GM18519 (cell line): ENCODE results near the gene TINAGL1.

Experiments
- ATAC-seq: cut with Tn5 transposase; IDR thresholded peaks from one replicate; pipeline ENCODE4 v1.9.1; 2021; ENCODE audit warnings: mild to moderate bottlenecking, moderate library complexity; ENCODE audit not compliant: unreplicated experiment, low FRiP score

TINAGL1 gene

GRCh38 chr1:31576201-31576669 is at the start of gene TINAGL1:
TINAGL1 (plus strand) TSS chr1:31576515; CDS start chr1:31577149, 634 bp downstream.
- ATAC-seq: no peak

- ATAC-seq: no peak
Measured at GRCh38 chr1:31529999-31530684, 46.2 kb upstream of the TINAGL1 start.

- no peak for ATAC-seq
Measured at GRCh38 chr1:31531177-31531999, 44.9 kb upstream of the TINAGL1 start.

GRCh38 chr1:31532173-31532572 is 44.1 kb upstream of the TINAGL1 start:
- ATAC-seq: no peak

- no peak for ATAC-seq
Measured at GRCh38 chr1:31535561-31535960, 40.8 kb upstream of the TINAGL1 start.

GRCh38 chr1:31539329-31539728 is 37.0 kb upstream of the TINAGL1 start:
- no peak for ATAC-seq

GRCh38 chr1:31541194-31541593 is 35.1 kb upstream of the TINAGL1 start:
- no peak for ATAC-seq

- ATAC-seq: no peak
Measured at GRCh38 chr1:31545927-31546540, 30.3 kb upstream of the TINAGL1 start.

GRCh38 chr1:31548534-31548906 is 27.8 kb upstream of the TINAGL1 start:
- no peak for ATAC-seq

GRCh38 chr1:31548907-31549808 is 27.2 kb upstream of the TINAGL1 start:
- peak; percentile 49 for ATAC-seq

GRCh38 chr1:31549809-31550620 is 26.3 kb upstream of the TINAGL1 start:
- peak; percentile 30 for ATAC-seq

- no peak for ATAC-seq
Measured at GRCh38 chr1:31551208-31551607, 25.1 kb upstream of the TINAGL1 start.

- ATAC-seq: no peak
Measured at GRCh38 chr1:31552489-31552888, 23.8 kb upstream of the TINAGL1 start.

- ATAC-seq: no peak
Measured at GRCh38 chr1:31556481-31557006, 19.8 kb upstream of the TINAGL1 start.

GRCh38 chr1:31559715-31560114 is 16.6 kb upstream of the TINAGL1 start:
- ATAC-seq: no peak

GRCh38 chr1:31560394-31560793 is 15.9 kb upstream of the TINAGL1 start:
- no peak for ATAC-seq

GRCh38 chr1:31562707-31563360 is 13.5 kb upstream of the TINAGL1 start:
- ATAC-seq: no peak

GRCh38 chr1:31564606-31564989 is 11.7 kb upstream of the TINAGL1 start:
- ATAC-seq: no peak
